Smooth muscle cell (in vitro differentiated cells): ENCODE measurements around the gene MOB4. TPM values are rescaled to one million over a fixed set of nuclear protein-coding genes. Genes with fewer than 3 reads are reported as not detected.

Experiments
- DNase-seq: peaks from one replicate; lab custom pipeline; 2025; ENCODE audit not compliant: unreplicated experiment; lab: John Stamatoyannopoulos, UW
- H2AFZ ChIP-seq: fragments of 200-600 bp; sonication (generic); 2 replicates; pipeline ENCODE4 v1.6.0; 2016; ENCODE audit warnings: antibody characterized with exemption, low read depth, mild to moderate bottlenecking
- H3F3A ChIP-seq: fragments of 200-600 bp; sonication (generic); 2 replicates; pipeline ENCODE4 v1.6.0; 2017; ENCODE audit warnings: antibody characterized with exemption, low read depth
- H3K27ac ChIP-seq: fragments of 200-600 bp; sonication (generic); 2 replicates; pipeline ENCODE4 v1.5.1; 2016; ENCODE audit warnings: low read depth, mild to moderate bottlenecking
- H3K27me3 ChIP-seq: fragments of 200-600 bp; sonication (generic); 2 replicates; pipeline ENCODE4 v1.6.1; 2016; ENCODE audit warnings: low read depth, mild to moderate bottlenecking
- H3K36me3 ChIP-seq: fragments of 200-600 bp; sonication (generic); 2 replicates; pipeline ENCODE4 v1.5.1; 2016; ENCODE audit warnings: low read depth
- H3K4me1 ChIP-seq: fragments of 200-600 bp; sonication (generic); 2 replicates; pipeline ENCODE4 v1.5.1; 2016; ENCODE audit warnings: low read depth
- H3K4me2 ChIP-seq: fragments of 200-600 bp; sonication (generic); 2 replicates; pipeline ENCODE4 v1.6.0; 2016; ENCODE audit warnings: mild to moderate bottlenecking
- H3K4me3 ChIP-seq: fragments of 200-600 bp; sonication (generic); 2 replicates; pipeline ENCODE4 v1.5.1; 2016; ENCODE audit warnings: mild to moderate bottlenecking
- H3K79me2 ChIP-seq: fragments of 200-600 bp; sonication (generic); 2 replicates; pipeline ENCODE4 v1.6.0; 2016; ENCODE audit warnings: low read depth, mild to moderate bottlenecking
- H3K9ac ChIP-seq: fragments of 200-600 bp; sonication (generic); 2 replicates; pipeline ENCODE4 v1.6.0; 2016; ENCODE audit warnings: low read depth
- H3K9me3 ChIP-seq: fragments of 200-600 bp; sonication (generic); replicated peaks from 2 replicates; pipeline ENCODE4 v1.5.1; 2016; ENCODE audit warnings: low read depth
- H4K20me1 ChIP-seq: fragments of 200-600 bp; sonication (generic); 2 replicates; pipeline ENCODE4 v1.6.0; 2016; ENCODE audit warnings: low read depth
- CTCF ChIP-seq: fragments of 200-600 bp; sonication (generic); IDR thresholded peaks from 2 replicates; pipeline ENCODE4 v1.5.1; 2017; ENCODE audit warnings: borderline replicate concordance, mild to moderate bottlenecking, antibody characterized with exemption; ENCODE audit not compliant: insufficient read depth, poor library complexity, severe bottlenecking
- whole genome bisulfite sequencing: methylation state at CpG from one replicate; pipeline ENCODE4 v1.1.7; 2016; ENCODE audit warnings: low lambda C conversion rate; 5-methylcytosine and 5-hydroxymethylcytosine counted together
- polyA plus RNA-seq: library from polyadenylated mRNA; unstranded; fragments of >200 nt; fragmentation: Nextera tagmentation; extraction: Ambion mirVana; gene quantifications from 2 replicates; pipeline ENCODE4 v1.2.1, GENCODE V29; 2016
- total RNA-seq: library from RNA; depleted of rRNA; stranded (reverse); fragments of >200 nt; gene quantifications from 2 replicates; pipeline ENCODE4 v1.2.3, GENCODE V29; 2014

Gene MOB4
- total and polyA plus RNA-seq, 2 experiments from 2014 or later = 69.3 to 73.1 TPM

GRCh38 chr2:197555467-197555866 is 39.6 kb downstream of the MOB4 start:
- no peaks in the 10 kb centered on the region for H3K4me1 ChIP-seq
- no peak overlapping the region for H3K4me3 ChIP-seq
- H3K9me3 ChIP-seq = no peaks in the 10 kb centered on the region
- no peak overlapping the region for H3K4me2 ChIP-seq
- no peaks in the 10 kb centered on the region for H3F3A ChIP-seq
- TF ChIP-seq CTCF = no peak
- H4K20me1 ChIP-seq = peaks cover 4% of the 10 kb centered on the region
- no peaks in the 10 kb centered on the region for H3K27me3 ChIP-seq
- no peak for DNase-seq
- no peak overlapping the region for H2AFZ ChIP-seq
- H3K36me3 ChIP-seq = peaks cover 8% of the 10 kb centered on the region
- peaks cover 3% of the 10 kb centered on the region for H3K79me2 ChIP-seq
- H3K9ac ChIP-seq = no peak overlapping the region
- no peak overlapping the region for H3K27ac ChIP-seq

GRCh38 chr2:197556456-197556855 is 40.6 kb downstream of the MOB4 start:
- H3K27ac ChIP-seq = no peak overlapping the region
- H3K4me2 ChIP-seq = no peak overlapping the region
- H3K27me3 ChIP-seq = no peaks in the 10 kb centered on the region
- H3F3A ChIP-seq = no peaks in the 10 kb centered on the region
- no peak for TF ChIP-seq CTCF
- no peaks in the 10 kb centered on the region for H3K79me2 ChIP-seq
- no peak overlapping the region for H3K4me3 ChIP-seq
- DNase-seq = no peak
- WGBS = 85% methylated on average over 1 of the region's 1 CpG
- H4K20me1 ChIP-seq = peaks cover 4% of the 10 kb centered on the region
- H3K36me3 ChIP-seq = no peaks in the 10 kb centered on the region
- H3K9ac ChIP-seq = no peak overlapping the region
- no peaks in the 10 kb centered on the region for H3K4me1 ChIP-seq
- no peaks in the 10 kb centered on the region for H3K9me3 ChIP-seq
- no peak overlapping the region for H2AFZ ChIP-seq

GRCh38 chr2:197558393-197558792 is 42.5 kb downstream of the MOB4 start:
- Histone ChIP-seq H3K4me1 (no peaks in the 10 kb centered on the region), H3K4me2 (no peak overlapping the region), H2AFZ (no peak overlapping the region), H3K4me3 (no peak overlapping the region), H4K20me1 (no peaks in the 10 kb centered on the region), H3F3A (no peaks in the 10 kb centered on the region), H3K27ac (no peak overlapping the region), H3K27me3 (no peaks in the 10 kb centered on the region), H3K36me3 (no peaks in the 10 kb centered on the region), H3K9me3 (no peaks in the 10 kb centered on the region), H3K79me2 (no peaks in the 10 kb centered on the region), H3K9ac (no peak overlapping the region)
- 100% methylated on average over 3 of the region's 3 CpGs for WGBS
- TF ChIP-seq CTCF = no peak
- DNase-seq = no peak

- Histone ChIP-seq H3F3A (no peaks in the 10 kb centered on the region), H3K27me3 (no peaks in the 10 kb centered on the region), H3K27ac (no peak overlapping the region), H3K4me2 (no peak overlapping the region), H3K4me1 (no peaks in the 10 kb centered on the region), H3K36me3 (no peaks in the 10 kb centered on the region), H3K9me3 (no peaks in the 10 kb centered on the region), H3K79me2 (no peaks in the 10 kb centered on the region), H2AFZ (no peak overlapping the region), H3K9ac (no peak overlapping the region), H3K4me3 (no peak overlapping the region), H4K20me1 (no peaks in the 10 kb centered on the region)
- no peak for TF ChIP-seq CTCF
- WGBS = 97% methylated on average over 5 of the region's 5 CpGs
- DNase-seq = no peak
Measured at GRCh38 chr2:197559681-197560080, 43.8 kb downstream of the MOB4 start.
